Body of pancreas (tissue), 4 donors: Measurements from ENCODE around the gene GALNTL6. TPM values are rescaled to one million over a fixed set of nuclear protein-coding genes. Genes with fewer than 3 reads are reported as not detected.

Source experiments
- ATAC-seq: fragments of 150-250 bp; one replicate; pipeline ENCODE4 v1.9.1; 2016
- DNase-seq, 4 donors: peaks; one replicate each; pipeline ENCODE4 v3.0.0-alpha.2; 2019
- H3K27ac ChIP-seq, 4 donors: fragments of 200-600 bp; sonication (generic); 1 replicate in 3 of 4; 2 replicates in 1 of 4; pipeline versions ENCODE4 v1.5.1 to v1.6.1; 2016 to 2019; ENCODE audit warnings: mild to moderate bottlenecking in 1 of 4, mixed read lengths in 1 of 4, moderate library complexity in 1 of 4
- H3K27me3 ChIP-seq, 2 donors: fragments of 200-600 bp; sonication (generic); one replicate each; pipeline ENCODE4 v1.6.0; 2016; ENCODE audit warnings: mild to moderate bottlenecking in 1 of 2
- H3K36me3 ChIP-seq, 2 donors: fragments of 200-600 bp; sonication (generic); replicated peaks in 1 of 2; 2 replicates each; pipeline ENCODE4 v1.5.1; 2016; ENCODE audit warnings: low read depth in 2 of 2; ENCODE audit not compliant: insufficient read depth in 1 of 2
- H3K4me1 ChIP-seq: fragments of 200-600 bp; sonication (generic); one replicate; pipeline ENCODE4 v1.6.0; 2016
- H3K4me3 ChIP-seq, 2 donors: fragments of 200-600 bp; sonication (generic); 1 replicate in 1 of 2; 2 replicates in 1 of 2; pipeline ENCODE4 v1.5.1; 2016 to 2019
- H3K9me3 ChIP-seq, 3 donors: fragments of 200-600 bp; sonication (generic); 1 replicate in 2 of 3; 2 replicates in 1 of 3; pipeline ENCODE4 v1.5.1; 2016
- CTCF ChIP-seq, 7 experiments: fragments of 450-650 bp in 4 of 7; fragments of 200-600 bp in 3 of 7; sonication (generic) in 3 of 7; IDR thresholded peaks; one replicate each; pipeline ENCODE4 v1.5.1; 2016 to 2019; ENCODE audit warnings: antibody characterized with exemption in 7 of 7
- POLR2A ChIP-seq, 3 donors: fragments of 450-650 bp; IDR thresholded peaks; one replicate each; pipeline ENCODE4 v1.6.1; 2016; ENCODE audit warnings: antibody characterized with exemption in 3 of 3, mild to moderate bottlenecking in 2 of 3
- WGBS, 2 donors: methylation state at CpG; one replicate each; pipeline ENCODE4 v1.1.5; 2017; 5-methylcytosine and 5-hydroxymethylcytosine counted together
- intact Hi-C: fragments of 100-400 bp; cut with DNase I; formaldehyde crosslinking; loops from one replicate; pipeline ENCODE4 v1.15.1; 2023
- total RNA-seq, 2 donors: library from RNA; depleted of rRNA; stranded (reverse); fragments of >200 nt; gene quantifications; one replicate each; pipeline ENCODE4 v1.1.0, GENCODE V29; 2016

Gene GALNTL6
- total RNA-seq, 2 donors from 2014 or later: 0.26 TPM; not detected in 1

GRCh38 chr4:172983631-172984030, 1170.4 kb downstream of the GALNTL6 start:
- no peak for ATAC-seq
- intact Hi-C loops: no loop called here
- H3K4me3 ChIP-seq: no peak overlapping the region
- no peaks in the 10 kb centered on the region for H3K36me3 ChIP-seq
- H3K27ac ChIP-seq: no peak overlapping the region
- TF ChIP-seq POLR2A (IDR thresholded peaks at IDR 0.05) (no peak), CTCF (IDR thresholded peaks at IDR 0.05) (no peak)
- peaks cover 9% of the 10 kb centered on the region for H3K4me1 ChIP-seq
- no peak for DNase-seq
- 93% methylated on average over 3 of the region's 3 CpGs for WGBS, 2 donors
- H3K27me3 ChIP-seq: no peaks in the 10 kb centered on the region
- peaks cover 0 to 4% (median 0%) of the 10 kb centered on the region in 3 donors for H3K9me3 ChIP-seq

GRCh38 chr4:172985552-172985951, 1172.3 kb downstream of the GALNTL6 start:
- Histone ChIP-seq H3K27ac (no peak overlapping the region), H3K27me3 (no peaks in the 10 kb centered on the region), H3K4me1 (no peaks in the 10 kb centered on the region), H3K36me3 (no peaks in the 10 kb centered on the region), H3K4me3 (no peak overlapping the region), H3K9me3 (peaks cover 0 to 7% (median 0%) of the 10 kb centered on the region in 3 donors)
- TF ChIP-seq CTCF (IDR thresholded peaks at IDR 0.05) (no peak), POLR2A (IDR thresholded peaks at IDR 0.05) (no peak)
- ATAC-seq (no peak), DNase-seq (no peak)
- WGBS, 2 donors: 59 to 76% methylated on average over 2 of the region's 2 CpGs
- intact Hi-C loops: no loop called here

GRCh38 chr4:172986114-172986513, 1172.9 kb downstream of the GALNTL6 start:
- 80 to 93% methylated on average over 1 of the region's 1 CpG for WGBS, 2 donors
- Histone ChIP-seq H3K36me3 (no peaks in the 10 kb centered on the region), H3K9me3 (peaks cover 0 to 7% (median 0%) of the 10 kb centered on the region in 3 donors), H3K27me3 (no peaks in the 10 kb centered on the region), H3K4me1 (no peaks in the 10 kb centered on the region), H3K4me3 (no peak overlapping the region), H3K27ac (no peak overlapping the region)
- intact Hi-C loops: no loop called here
- DNase-seq (no peak), ATAC-seq (no peak)
- TF ChIP-seq CTCF (IDR thresholded peaks at IDR 0.05): no peak
- TF ChIP-seq POLR2A (IDR thresholded peaks at IDR 0.05): no peak

GRCh38 chr4:172989984-172990820, 1177.0 kb downstream of the GALNTL6 start:
- intact Hi-C loops: no loop called here
- no peaks in the 10 kb centered on the region for H3K27me3 ChIP-seq
- peaks cover 0 to 7% (median 0%) of the 10 kb centered on the region in 3 donors for H3K9me3 ChIP-seq
- ATAC-seq: no peak
- no peak overlapping the region for H3K27ac ChIP-seq
- DNase-seq: no peak
- no peak overlapping the region for H3K4me3 ChIP-seq
- no peak for TF ChIP-seq POLR2A (IDR thresholded peaks at IDR 0.05)
- WGBS, 2 donors: 51 to 53% methylated on average over 3 of the region's 3 CpGs
- H3K36me3 ChIP-seq: no peaks in the 10 kb centered on the region
- H3K4me1 ChIP-seq: no peaks in the 10 kb centered on the region

- no peak overlapping the region for H3K4me3 ChIP-seq
- ATAC-seq (no peak), DNase-seq (no peak)
- no peaks in the 10 kb centered on the region for H3K27me3 ChIP-seq
- WGBS, 2 donors: 63 to 66% methylated on average over 5 of the region's 5 CpGs
- H3K9me3 ChIP-seq: peaks cover 0 to 7% (median 0%) of the 10 kb centered on the region in 3 donors
- H3K4me1 ChIP-seq: no peaks in the 10 kb centered on the region
- intact Hi-C loops: no loop called here
- no peak overlapping the region for H3K27ac ChIP-seq
- TF ChIP-seq POLR2A (IDR thresholded peaks at IDR 0.05) (no peak), CTCF (IDR thresholded peaks at IDR 0.05) (no peak)
- H3K36me3 ChIP-seq: no peaks in the 10 kb centered on the region
Observed at GRCh38 chr4:172992648-172993378, 1179.6 kb downstream of the GALNTL6 start.
